HepG2 (cell line): Measurements from ENCODE around the gene TMEM253. TPM values are rescaled to one million over a fixed set of nuclear protein-coding genes. Genes with fewer than 3 reads are reported as not detected.
A peak's percentile ranks its signal among the peaks of the same experiment; 100 is the strongest.

Experiments
- DMTF1 ChIP-seq: sonication (generic); formaldehyde crosslinking; IDR thresholded peaks from 2 replicates; pipeline ENCODE4 v1.4.0; 2020; ENCODE audit warnings: mild to moderate bottlenecking, missing genetic modification reagents
- E2F2 ChIP-seq: sonication (generic); formaldehyde crosslinking; IDR thresholded peaks from 2 replicates; pipeline ENCODE4 v1.4.0; 2020; ENCODE audit warnings: missing genetic modification reagents, borderline replicate concordance
- FOXA3 ChIP-seq: IDR thresholded peaks from 2 replicates; pipeline ENCODE4 v1.6.1; 2016; ENCODE audit warnings: missing genetic modification reagents, missing compliant biosample characterization
- GFI1 ChIP-seq: sonication (generic); formaldehyde crosslinking; IDR thresholded peaks from 2 replicates; pipeline ENCODE4 v1.5.0; 2020; ENCODE audit warnings: missing genetic modification reagents, mild to moderate bottlenecking, borderline replicate concordance
- KDM5B ChIP-seq: sonication (generic); formaldehyde crosslinking; IDR thresholded peaks from 2 replicates; pipeline ENCODE4 v1.4.0; 2020; ENCODE audit warnings: missing genetic modification reagents, mild to moderate bottlenecking, borderline replicate concordance
- KLF15 ChIP-seq: sonication (generic); formaldehyde crosslinking; IDR thresholded peaks from 2 replicates; pipeline ENCODE4 v1.8.1; 2023; ENCODE audit warnings: borderline replicate concordance, mild to moderate bottlenecking, inconsistent platforms, missing genetic modification reagents, mixed read lengths
- KLF6 ChIP-seq: IDR thresholded peaks from 2 replicates; pipeline ENCODE4 v1.8.0; 2016; ENCODE audit warnings: missing biosample characterization, missing genetic modification reagents
- NFE2L2 ChIP-seq: fragments of 150-350 bp; IDR thresholded peaks from 2 replicates; pipeline ENCODE4 v1.6.1; 2014; ENCODE audit warnings: low read length
- POLR2AphosphoS5 ChIP-seq: IDR thresholded peaks from 2 replicates; pipeline ENCODE4 v1.6.1; 2012; ENCODE audit warnings: low read depth, low read length
- TBL1XR1 ChIP-seq: fragments of 150-350 bp; IDR thresholded peaks from 2 replicates; pipeline ENCODE4 v1.6.1; 2014; ENCODE audit warnings: borderline replicate concordance, low read length; ENCODE audit not compliant: partially characterized antibody
- TRAFD1 ChIP-seq: sonication (generic); formaldehyde crosslinking; IDR thresholded peaks from 2 replicates; pipeline ENCODE4 v1.5.1; 2020; ENCODE audit warnings: missing genetic modification reagents, mild to moderate bottlenecking, borderline replicate concordance
- ZBTB39 ChIP-seq: sonication (generic); formaldehyde crosslinking; IDR thresholded peaks from 2 replicates; pipeline ENCODE4 v1.5.0; 2020; ENCODE audit warnings: missing genetic modification reagents
- ZBTB7A ChIP-seq: sonication (generic); formaldehyde crosslinking; IDR thresholded peaks from 2 replicates; pipeline ENCODE4 v1.8.0; 2022; ENCODE audit warnings: mild to moderate bottlenecking, missing genetic modification reagents
- ZFP91 ChIP-seq: sonication (generic); formaldehyde crosslinking; IDR thresholded peaks from 2 replicates; pipeline ENCODE4 v1.9.0; 2022; ENCODE audit warnings: missing genetic modification reagents, mild to moderate bottlenecking, borderline replicate concordance
- ZNF333 ChIP-seq: sonication (generic); formaldehyde crosslinking; IDR thresholded peaks from 2 replicates; pipeline ENCODE4 v1.4.0; 2020; ENCODE audit warnings: mild to moderate bottlenecking, missing genetic modification reagents, borderline replicate concordance
- ZNF451 ChIP-seq: sonication (generic); formaldehyde crosslinking; IDR thresholded peaks from 2 replicates; pipeline ENCODE4 v1.5.0; 2020; ENCODE audit warnings: mild to moderate bottlenecking, missing genetic modification reagents
- ZNF562 ChIP-seq: sonication (generic); formaldehyde crosslinking; IDR thresholded peaks from 2 replicates; pipeline ENCODE4 v1.8.0; 2022; ENCODE audit warnings: missing genetic modification reagents, borderline replicate concordance
- ZNF713 ChIP-seq: sonication (generic); formaldehyde crosslinking; IDR thresholded peaks from 2 replicates; pipeline ENCODE4 v1.4.0; 2020; ENCODE audit warnings: mild to moderate bottlenecking, missing genetic modification reagents
- ZNF782 ChIP-seq: sonication (generic); formaldehyde crosslinking; IDR thresholded peaks from 2 replicates; pipeline ENCODE4 v1.4.0; 2020; ENCODE audit warnings: missing genetic modification reagents, mild to moderate bottlenecking, borderline replicate concordance
- ZNF878 ChIP-seq: sonication (generic); formaldehyde crosslinking; IDR thresholded peaks from 2 replicates; pipeline ENCODE4 v1.8.1; 2023; ENCODE audit warnings: mild to moderate bottlenecking, missing genetic modification reagents, moderate library complexity
- polyA plus RNA-seq, 8 experiments: library from polyadenylated mRNA; depleted of rRNA in 3 of 8; stranded (reverse) in 7 of 8; unstranded in 1 of 8; fragments of >200 nt; fragmentation: Illumina TruSeq in 4 of 8; extraction: Trizol in 4 of 8; gene quantifications; 2 replicates each; pipeline versions ENCODE4 v1.2.1 to v1.2.3, GENCODE V29; 2011 to 2016; ENCODE audit warnings: low read depth in 4 of 8, missing spikeins in 1 of 8, mixed read lengths in 1 of 8; ENCODE audit not compliant: insufficient read depth in 1 of 8
- total RNA-seq, 5 experiments: library from RNA; depleted of rRNA; stranded (reverse); fragments of >200 nt; fragmentation: Illumina TruSeq; extraction: Trizol; gene quantifications; 2 replicates each; pipeline ENCODE4 v1.2.3, GENCODE V29; 2016; ENCODE audit warnings: low read depth in 1 of 5

Gene TMEM253
- total and polyA plus RNA-seq, 2 of the 13 experiments (the other 11 are each of a cell fraction or from before 2014, with no cell fraction given) = 0.29 to 0.45 TPM

GRCh38 chr14:21092273-21093011 lies 8.4 kb upstream of the TMEM253 start (continued):
- TF ChIP-seq KLF6 (CRISPR knock-in tag) (peak; percentile 87; the same call in 1 of the 2 replicates), DMTF1 (CRISPR knock-in tag) (no peak), NFE2L2 (no peak), GFI1 (CRISPR knock-in tag) (peak; percentile 60; the same call in 1 of the 2 replicates), ZFP91 (peak; percentile 95), ZNF562 (no peak), ZNF451 (CRISPR knock-in tag) (peak; percentile 95), ZNF713 (CRISPR knock-in tag) (peak; percentile 96; the same call in 1 of the 2 replicates), ZNF333 (CRISPR knock-in tag) (0 out of 2 replicates have a peak, but pooled peaks have one; percentile 60), E2F2 (no peak), ZNF878 (CRISPR knock-in tag) (no peak), ZBTB7A (CRISPR knock-in tag) (no peak), ZNF782 (CRISPR knock-in tag) (peak; percentile 85), FOXA3 (CRISPR knock-in tag) (peak; percentile 73), POLR2AphosphoS5 (peak; percentile 45; the same call in 1 of the 2 replicates), TBL1XR1 (peak; percentile 37), ZBTB39 (CRISPR knock-in tag) (peak; percentile 64; the same call in 1 of the 2 replicates), KDM5B (peak; percentile 67; the same call in 1 of the 2 replicates), TRAFD1 (CRISPR knock-in tag) (no peak), KLF15 (no peak)
